Measurements from ENCODE around the gene MRTFA.
"Not testable (repeated sequence)": the region's sequence is repeated elsewhere in the genome, so short reads cannot be mapped to it uniquely, and the experiment has no call there.

The MRTFA gene

GRCh38 chr22:40521046-40521445 is 115.5 kb downstream of the MRTFA start:
- no peak for DNase-seq (ENCODE audit: low read depth in 2 of 2)

- DNase-seq (ENCODE audit: low read depth in 2 of 2): no peak
Observed at GRCh38 chr22:40520562-40520961, 116.0 kb downstream of the MRTFA start.

- DNase-seq (ENCODE audit: low read depth in 2 of 2): no peak
Observed at GRCh38 chr22:40519948-40520331, 116.6 kb downstream of the MRTFA start.

GRCh38 chr22:40519284-40519947 is 117.1 kb downstream of the MRTFA start:
- no peak for DNase-seq (ENCODE audit: low read depth in 2 of 2)

GRCh38 chr22:40518840-40519239 is 117.7 kb downstream of the MRTFA start:
- no peak for DNase-seq (ENCODE audit: low read depth in 2 of 2)

GRCh38 chr22:40517631-40518030 is 118.9 kb downstream of the MRTFA start:
- DNase-seq (ENCODE audit: low read depth in 2 of 2): no peak

- no peak for DNase-seq (ENCODE audit: low read depth in 2 of 2)
Observed at GRCh38 chr22:40516416-40516815, 120.1 kb downstream of the MRTFA start.

GRCh38 chr22:40512426-40513136 is 123.9 kb downstream of the MRTFA start:
- no peak for DNase-seq (ENCODE audit: low read depth in 2 of 2)

- no peak for DNase-seq (ENCODE audit: low read depth in 2 of 2)
Observed at GRCh38 chr22:40511604-40512003, 124.9 kb downstream of the MRTFA start.

GRCh38 chr22:40510631-40511364 is 125.7 kb downstream of the MRTFA start:
- DNase-seq (ENCODE audit: low read depth in 2 of 2): no peak

- no peak for DNase-seq (ENCODE audit: low read depth in 2 of 2)
Observed at GRCh38 chr22:40509401-40510134, 127.0 kb downstream of the MRTFA start.

- not testable (repeated sequence) for DNase-seq (ENCODE audit: low read depth in 2 of 2)
Observed at GRCh38 chr22:40508046-40508445, 128.5 kb downstream of the MRTFA start.

- no peak for DNase-seq (ENCODE audit: low read depth in 2 of 2)
Observed at GRCh38 chr22:40507491-40507890, 129.0 kb downstream of the MRTFA start.

- DNase-seq (ENCODE audit: low read depth in 2 of 2): no peak
Observed at GRCh38 chr22:40506762-40507161, 129.8 kb downstream of the MRTFA start.

- DNase-seq (ENCODE audit: low read depth in 2 of 2): no peak
Observed at GRCh38 chr22:40504285-40505249, 132.0 kb downstream of the MRTFA start.

GRCh38 chr22:40502919-40503318 is 133.6 kb downstream of the MRTFA start:
- no peak for DNase-seq (ENCODE audit: low read depth in 2 of 2)

- DNase-seq (ENCODE audit: low read depth in 2 of 2): not testable (repeated sequence)
Observed at GRCh38 chr22:40500465-40500786, 136.1 kb downstream of the MRTFA start.

- DNase-seq (ENCODE audit: low read depth in 2 of 2): no peak
Observed at GRCh38 chr22:40499209-40499623, 137.3 kb downstream of the MRTFA start.

- no peak for DNase-seq (ENCODE audit: low read depth in 2 of 2)
Observed at GRCh38 chr22:40498420-40499208, 137.9 kb downstream of the MRTFA start.

GRCh38 chr22:40493441-40493840 is 143.1 kb downstream of the MRTFA start:
- no peak for DNase-seq (ENCODE audit: low read depth in 2 of 2)
